Loucy (cell line): ENCODE results near the gene SERPINA1.

Experiments used
- EZH2phosphoT487 ChIP-seq: fragments of 200-600 bp; IDR thresholded peaks from 2 replicates; pipeline ENCODE4 v1.6.1; 2018; ENCODE audit warnings: antibody characterized with exemption, mild to moderate bottlenecking, moderate library complexity, borderline replicate concordance
- TF ChIP-seq, protein P1 (sequence below): fragments of 200-600 bp; sonication (generic); conservative IDR thresholded peaks from 2 replicates; pipeline ENCODE4 v1.5.1; 2014; ENCODE audit warnings: mild to moderate bottlenecking, antibody characterized with exemption, low read length

DNA sequence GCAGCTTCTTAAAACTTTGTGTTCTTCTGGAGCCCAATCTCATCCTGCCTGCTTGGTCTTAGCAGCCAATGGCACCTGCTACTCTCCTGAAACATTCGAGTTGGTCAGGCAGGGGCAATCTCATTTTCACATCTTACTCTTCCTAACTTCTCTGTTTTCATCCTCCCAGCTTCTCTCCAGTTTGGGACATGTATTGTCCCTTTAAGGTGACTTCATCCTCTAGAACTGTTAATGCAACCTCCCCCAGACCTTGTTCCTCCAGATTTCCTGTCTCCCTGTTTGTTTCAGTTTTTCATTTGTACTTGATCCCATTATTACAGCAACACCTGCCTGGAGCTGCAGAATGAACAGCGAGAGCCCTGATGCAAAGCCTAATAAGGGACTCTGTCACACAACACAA is 32.9 kb upstream of the SERPINA1 start:
- TF ChIP-seq, protein P1, sequence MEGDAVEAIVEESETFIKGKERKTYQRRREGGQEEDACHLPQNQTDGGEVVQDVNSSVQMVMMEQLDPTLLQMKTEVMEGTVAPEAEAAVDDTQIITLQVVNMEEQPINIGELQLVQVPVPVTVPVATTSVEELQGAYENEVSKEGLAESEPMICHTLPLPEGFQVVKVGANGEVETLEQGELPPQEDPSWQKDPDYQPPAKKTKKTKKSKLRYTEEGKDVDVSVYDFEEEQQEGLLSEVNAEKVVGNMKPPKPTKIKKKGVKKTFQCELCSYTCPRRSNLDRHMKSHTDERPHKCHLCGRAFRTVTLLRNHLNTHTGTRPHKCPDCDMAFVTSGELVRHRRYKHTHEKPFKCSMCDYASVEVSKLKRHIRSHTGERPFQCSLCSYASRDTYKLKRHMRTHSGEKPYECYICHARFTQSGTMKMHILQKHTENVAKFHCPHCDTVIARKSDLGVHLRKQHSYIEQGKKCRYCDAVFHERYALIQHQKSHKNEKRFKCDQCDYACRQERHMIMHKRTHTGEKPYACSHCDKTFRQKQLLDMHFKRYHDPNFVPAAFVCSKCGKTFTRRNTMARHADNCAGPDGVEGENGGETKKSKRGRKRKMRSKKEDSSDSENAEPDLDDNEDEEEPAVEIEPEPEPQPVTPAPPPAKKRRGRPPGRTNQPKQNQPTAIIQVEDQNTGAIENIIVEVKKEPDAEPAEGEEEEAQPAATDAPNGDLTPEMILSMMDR = no peak
- TF ChIP-seq EZH2phosphoT487 = no peak
